GM12864 (cell line): Measurements from ENCODE around the gene HFM1.
"Not testable (repeated sequence)": the region's sequence is repeated elsewhere in the genome, so short reads cannot be mapped to it uniquely, and the experiment has no call there.

ENCODE experiments used
- DNase-seq: peaks from one replicate; pipeline ENCODE4 v3.0.0-alpha.2; 2011; ENCODE audit warnings: low read depth
- H3K4me3 ChIP-seq: 2 replicates; pipeline ENCODE4 v1.5.1; 2011; ENCODE audit warnings: mild to moderate bottlenecking, low read depth, low read length, control low read depth
- CTCF ChIP-seq: IDR thresholded peaks from 2 replicates; pipeline ENCODE4 v1.5.1; 2011; ENCODE audit warnings: low read depth, mild to moderate bottlenecking, moderate library complexity, low read length, control low read depth, inconsistent platforms; ENCODE audit errors: missing control alignments

The HFM1 gene

GRCh38 chr1:91308544-91308943 lies 96.1 kb downstream of the HFM1 start:
- no peak for TF ChIP-seq CTCF
- no peak for DNase-seq
- H3K4me3 ChIP-seq = no peak overlapping the region

GRCh38 chr1:91307784-91308409 lies 96.7 kb downstream of the HFM1 start:
- no peak for TF ChIP-seq CTCF
- no peak for DNase-seq
- H3K4me3 ChIP-seq = no peak overlapping the region

- H3K4me3 ChIP-seq = no peak overlapping the region
- no peak for TF ChIP-seq CTCF
- no peak for DNase-seq
These were observed 101.5 kb downstream of the HFM1 start for GRCh38 chr1:91303165-91303564.

GRCh38 chr1:91288843-91289553 lies 115.6 kb downstream of the HFM1 start:
- DNase-seq, H3K4me3 ChIP-seq: not testable (repeated sequence)

- not testable (repeated sequence) for DNase-seq
These were observed 117.7 kb downstream of the HFM1 start for GRCh38 chr1:91286962-91287317.

GRCh38 chr1:91286259-91286961 lies 118.2 kb downstream of the HFM1 start:
- not testable (repeated sequence) for H3K4me3 ChIP-seq, DNase-seq

More at GRCh38 chr1:91286962-91287317, 117.7 kb downstream of the HFM1 start:
- H3K4me3 ChIP-seq = not testable (repeated sequence)

- no peak overlapping the region for H3K4me3 ChIP-seq
- TF ChIP-seq CTCF = no peak
- no peak for DNase-seq
These were observed 121.3 kb downstream of the HFM1 start for GRCh38 chr1:91283421-91283726.

- peak overlapping the region; percentile 41 for H3K4me3 ChIP-seq
- DNase-seq = peak; percentile 44
- TF ChIP-seq CTCF = peak; percentile 82
These were observed 121.8 kb downstream of the HFM1 start for GRCh38 chr1:91282695-91283420.
